Kidney (tissue), 14 donors: ENCODE results near the gene CELA3A. TPM values are rescaled to one million over a fixed set of nuclear protein-coding genes. Genes with fewer than 3 reads are reported as not detected.

Source experiments
- DNase-seq, 5 donors: peaks; one replicate each; pipeline ENCODE4 v3.0.0-alpha.2; 2013 to 2020
- FAIRE-seq: peaks from 2 replicates; lab custom pipeline; 2012; peaks lifted over from hg19 to GRCh38; lab: Jason Lieb, UNC
- H3K27ac ChIP-seq, 2 donors: one replicate each; pipeline ENCODE4 v1.7.0; 2013; ENCODE audit warnings: low read depth in 2 of 2, low read length in 2 of 2, inconsistent platforms in 1 of 2
- H3K27me3 ChIP-seq: one replicate; pipeline ENCODE4 v1.7.1; 2013; ENCODE audit warnings: low read length, inconsistent platforms; ENCODE audit not compliant: control insufficient read depth, insufficient read depth
- H3K36me3 ChIP-seq, 3 donors: one replicate each; pipeline versions ENCODE4 v1.7.0 to v1.7.1; 2013; ENCODE audit warnings: low read length in 3 of 3, control low read depth in 1 of 3, inconsistent platforms in 1 of 3; ENCODE audit not compliant: insufficient read depth in 3 of 3, control insufficient read depth in 2 of 3
- H3K4me1 ChIP-seq, 3 donors: one replicate each; pipeline versions ENCODE4 v1.7.0 to v1.7.1; 2013; ENCODE audit warnings: low read length in 3 of 3, inconsistent platforms in 1 of 3, low read depth in 1 of 3; ENCODE audit not compliant: control insufficient read depth in 2 of 3, insufficient read depth in 2 of 3
- H3K4me3 ChIP-seq, 3 donors: one replicate each; pipeline versions ENCODE4 v1.7.0 to v1.8.1; 2013; ENCODE audit warnings: low read length in 3 of 3, control low read depth in 1 of 3, inconsistent platforms in 1 of 3
- H3K9ac ChIP-seq, 3 donors: one replicate each; pipeline versions ENCODE4 v1.7.0 to v1.7.1; 2013; ENCODE audit warnings: low read length in 3 of 3, control low read depth in 1 of 3, inconsistent platforms in 1 of 3
- H3K9me3 ChIP-seq, 3 donors: one replicate each; pipeline versions ENCODE4 v1.7.0 to v1.7.1; 2013; ENCODE audit warnings: low read length in 3 of 3, control low read depth in 1 of 3, inconsistent platforms in 1 of 3; ENCODE audit not compliant: control insufficient read depth in 2 of 3, insufficient read depth in 1 of 3
- CTCF ChIP-seq: IDR thresholded peaks from 3 replicates; pipeline ENCODE4 v1.5.1; 2012; ENCODE audit warnings: mild to moderate bottlenecking, moderate library complexity, borderline replicate concordance; ENCODE audit not compliant: insufficient read depth; ENCODE audit errors: extremely low read depth
- intact Hi-C: fragments of 100-400 bp; cut with DNase I; formaldehyde crosslinking; loops from one replicate; pipeline ENCODE4 v1.11.1; 2022
- polyA plus RNA-seq: library from polyadenylated mRNA; stranded (reverse); fragments of 350-450 nt; fragmentation: Illumina TruSeq; extraction: RNeasy Lipid Tissue Mini Kit (QIAGEN cat#74804); gene quantifications from one replicate; pipeline ENCODE4 v1.2.3, GENCODE V29; 2014; ENCODE audit warnings: low read depth, low replicate concordance; ENCODE audit not compliant: insufficient read depth
- total RNA-seq: library from RNA; stranded (reverse); fragmentation: NEBNext Ultra II Directional; extraction: Animal tissue kit (Norgen Biotek cat#: 25700); gene quantifications from one replicate; pipeline ENCODE4 v1.2.1, GENCODE V29; 2021
- donor health status: control.
- donor health status: control.
- donor health status: control.
- donor health status: control.
- donor health status: control.
- donor health status: DM: yes; HTN: yes; CAD: no.
- donor health status: Normal renal cell carcinoma (clear cell type).

Gene CELA3A
- total and polyA plus RNA-seq, 2 donors from 2014 or later: not detected

DNA sequence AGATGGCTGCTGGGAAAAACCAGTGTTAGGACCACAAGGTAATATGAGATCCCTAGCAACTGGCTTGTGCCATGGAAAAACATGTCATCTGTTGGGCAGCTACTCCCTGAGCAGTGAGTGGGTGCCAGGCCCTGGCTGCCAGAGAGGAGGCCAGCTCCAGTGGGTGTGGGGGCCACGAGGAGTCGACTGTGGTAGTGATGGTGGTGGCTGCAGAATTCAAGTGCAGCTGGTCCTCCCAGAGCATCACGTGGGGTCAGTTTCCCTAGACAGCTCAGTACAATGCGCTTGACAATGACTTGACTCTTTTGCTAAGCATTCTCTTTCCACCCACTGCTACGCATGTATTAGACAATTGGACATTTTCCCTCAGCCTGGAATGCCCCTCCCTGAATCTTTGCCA is 36.6 kb downstream of the CELA3A start:
- H3K9ac ChIP-seq: no peak overlapping the region
- no peaks in the 10 kb centered on the region for H3K27me3 ChIP-seq
- H3K4me1 ChIP-seq: peaks cover 0 to 2% (median 0%) of the 10 kb centered on the region in 3 donors
- intact Hi-C loops: no loop called here
- FAIRE-seq: no peak
- no peak for TF ChIP-seq CTCF
- no peak overlapping the region for H3K4me3 ChIP-seq
- DNase-seq: no peak
- H3K9me3 ChIP-seq: no peaks in the 10 kb centered on the region
- H3K27ac ChIP-seq: no peak overlapping the region
- no peaks in the 10 kb centered on the region for H3K36me3 ChIP-seq

GRCh38 chr1:22039594-22040285 is 38.3 kb downstream of the CELA3A start:
- DNase-seq (peak; percentile 55 to 87 (median 68)), FAIRE-seq (no peak)
- no peak for TF ChIP-seq CTCF
- H3K9me3 ChIP-seq: no peaks in the 10 kb centered on the region
- H3K4me1 ChIP-seq: peaks cover 0 to 5% (median 0%) of the 10 kb centered on the region in 3 donors
- H3K4me3 ChIP-seq: no peak overlapping the region
- intact Hi-C loops: no loop called here
- H3K27ac ChIP-seq: peak overlapping the region in 1 of 2 donors; percentile 8
- H3K9ac ChIP-seq: no peak overlapping the region
- H3K36me3 ChIP-seq: no peaks in the 10 kb centered on the region
- no peaks in the 10 kb centered on the region for H3K27me3 ChIP-seq

GRCh38 chr1:22040286-22040623 is 38.8 kb downstream of the CELA3A start:
- intact Hi-C loops: no loop called here
- Histone ChIP-seq H3K9ac (no peak overlapping the region), H3K4me3 (no peak overlapping the region), H3K4me1 (peaks cover 0 to 5% (median 0%) of the 10 kb centered on the region in 3 donors), H3K9me3 (no peaks in the 10 kb centered on the region), H3K27ac (peak overlapping the region in 1 of 2 donors; percentile 3), H3K36me3 (no peaks in the 10 kb centered on the region), H3K27me3 (no peaks in the 10 kb centered on the region)
- no peak for FAIRE-seq
- DNase-seq: no peak
- no peak for TF ChIP-seq CTCF
